GM12878 (cell line): ENCODE data around the gene HRH3. TPM values are rescaled to one million over a fixed set of nuclear protein-coding genes. Genes with fewer than 3 reads are reported as not detected.
A peak's percentile ranks its signal among the peaks of the same experiment; 100 is the strongest.

Source experiments
- ATAC-seq: fragments of 200-7000 bp; cut with Tn5 transposase; 3 replicates; pipeline ENCODE4 v1.9.1; 2020; ENCODE audit warnings: mild to moderate bottlenecking, moderate library complexity
- BruUV-seq: library from RNA; stranded (reverse); fragments of 400-500 nt; replicated peaks from 2 replicates; lab custom pipeline; 2021; lab: Mats Ljungman, UMichigan
- CTCF ChIA-PET: fragments of 300-600 bp; sonication (Branson Sonifier 250); formaldehyde crosslinking; extraction: SDS; loops from one replicate; lab custom pipeline; 2021; ENCODE audit warnings: inconsistent platforms; lab: Yijun Ruan, JAX
- POLR2A ChIA-PET: fragments of 350-600 bp; formaldehyde crosslinking; extraction: SDS; loops from one replicate; lab custom pipeline; 2021; ENCODE audit warnings: inconsistent platforms; lab: Charles Lee
- RAD21 ChIA-PET: fragments of 300-600 bp; sonication (Branson Sonifier 250); formaldehyde crosslinking; loops from one replicate; lab custom pipeline; 2023; ENCODE audit warnings: antibody characterized with exemption; ENCODE audit not compliant: unreplicated experiment; lab: Charles Lee
- SMC1A ChIA-PET: fragments of 300-600 bp; sonication (Branson Sonifier 250); formaldehyde crosslinking; loops from one replicate; lab custom pipeline; 2023; ENCODE audit not compliant: unreplicated experiment, uncharacterized antibody; lab: Charles Lee
- DNase-seq: peaks from one replicate; pipeline ENCODE4 v3.0.0-alpha.2; 2011; ENCODE audit warnings: low read depth, low spot score
- FAIRE-seq: peaks from 3 replicates; lab custom pipeline; 2011; peaks lifted over from hg19 to GRCh38; lab: Jason Lieb, UNC
- H2AFZ ChIP-seq: 2 replicates; pipeline ENCODE4 v1.6.0; 2011; ENCODE audit warnings: low read depth, low read length, control low read depth; ENCODE audit not compliant: control insufficient read depth
- H3K27ac ChIP-seq: 2 replicates; pipeline ENCODE4 v1.5.1; 2011; ENCODE audit warnings: control low read depth; ENCODE audit not compliant: control insufficient read depth, insufficient read depth
- H3K27me3 ChIP-seq, 2 experiments: replicated peaks in 1 of 2; 2 replicates each; pipeline versions ENCODE4 v1.6.0 to v1.6.1; 2011; ENCODE audit warnings: low read length in 1 of 2; ENCODE audit not compliant: control insufficient read depth in 2 of 2, insufficient read depth in 2 of 2
- H3K36me3 ChIP-seq, 2 experiments: 2 replicates each; pipeline ENCODE4 v1.5.1; 2011; ENCODE audit warnings: low read length in 1 of 2; ENCODE audit not compliant: control insufficient read depth in 2 of 2, insufficient read depth in 2 of 2
- H3K4me1 ChIP-seq: 2 replicates; pipeline ENCODE4 v1.6.1; 2011; ENCODE audit warnings: mild to moderate bottlenecking, low read length, moderate library complexity, mixed read lengths; ENCODE audit not compliant: control insufficient read depth, insufficient read depth
- H3K4me2 ChIP-seq: 2 replicates; pipeline ENCODE4 v1.6.0; 2011; ENCODE audit warnings: control low read depth; ENCODE audit not compliant: control insufficient read depth, insufficient read depth
- H3K4me3 ChIP-seq: fragments of 200-600 bp; sonication (generic); 2 replicates; pipeline ENCODE4 v1.5.1; 2016
- H3K79me2 ChIP-seq: 2 replicates; pipeline ENCODE4 v1.6.0; 2011; ENCODE audit warnings: low read length; ENCODE audit not compliant: control insufficient read depth, insufficient read depth
- H3K9ac ChIP-seq: 2 replicates; pipeline ENCODE4 v1.8.0; 2011; ENCODE audit warnings: low read length, control low read depth, mixed read lengths; ENCODE audit not compliant: control insufficient read depth, insufficient read depth
- H3K9me3 ChIP-seq: replicated peaks from 3 replicates; pipeline ENCODE4 v1.5.1; 2011; ENCODE audit warnings: mild to moderate bottlenecking, low read length; ENCODE audit not compliant: control insufficient read depth, insufficient read depth
- H4K20me1 ChIP-seq: 2 replicates; pipeline ENCODE4 v1.6.0; 2011; ENCODE audit not compliant: control insufficient read depth, insufficient read depth
- CEBPZ ChIP-seq: fragments of 150-350 bp; IDR thresholded peaks from 2 replicates; pipeline ENCODE4 v1.6.1; 2016; ENCODE audit warnings: low read depth, low read length
- FOS ChIP-seq: IDR thresholded peaks from 3 replicates; pipeline ENCODE4 v1.6.1; 2011; ENCODE audit warnings: borderline replicate concordance; ENCODE audit not compliant: insufficient read length; ENCODE audit errors: extremely low read depth
- KLF5 ChIP-seq: fragments of 450-650 bp; IDR thresholded peaks from 2 replicates; pipeline ENCODE4 v1.6.1; 2014; ENCODE audit warnings: mild to moderate bottlenecking; ENCODE audit not compliant: partially characterized antibody
- NFYB ChIP-seq: IDR thresholded peaks from 2 replicates; pipeline ENCODE4 v1.6.1; 2011; ENCODE audit warnings: low read depth, mild to moderate bottlenecking, low read length, improper control_type of control experiment, moderate library complexity; ENCODE audit not compliant: insufficient read depth
- SP1 ChIP-seq: IDR thresholded peaks from one replicate; pipeline ENCODE4 v1.6.1; 2011; ENCODE audit warnings: low read depth, low read length
- WGBS: methylation state at CpG from one replicate; pipeline ENCODE4 v1.1.6; 2016; ENCODE audit warnings: low lambda C conversion rate; ENCODE audit not compliant: insufficient replicate concordance, insufficient coverage; ENCODE audit errors: missing lambda C conversion rate; 5-methylcytosine and 5-hydroxymethylcytosine counted together
- in situ Hi-C: fragments of 300-500 bp; cut with MboI; formaldehyde crosslinking; loops from 9 replicates; pipeline ENCODE4 v1.14.3; 2018; ENCODE audit warnings: mixed read lengths
- intact Hi-C: fragments of 100-400 bp; cut with micrococcal nuclease; formaldehyde crosslinking; loops from one replicate; pipeline ENCODE4 v1.14.2; 2022; ENCODE audit not compliant: unreplicated experiment
- polyA plus RNA-seq, 11 experiments: library from polyadenylated mRNA; depleted of rRNA in 4 of 11; unstranded in 6 of 11; stranded (reverse) in 5 of 11; fragments of >200 nt; fragmentation: Nextera tagmentation in 4 of 11; fragmentation: Illumina TruSeq in 1 of 11; extraction: Ambion mirVana in 4 of 11; extraction: Trizol in 1 of 11; gene quantifications; 1 replicate in 1 of 11; 2 replicates in 10 of 11; pipeline versions ENCODE4 v1.2.1 to v1.2.3, GENCODE V29; 2011 to 2016; ENCODE audit warnings: inconsistent platforms in 2 of 11, missing spikeins in 2 of 11, low read depth in 1 of 11
- total RNA-seq, 4 experiments: library from RNA; depleted of rRNA in 3 of 4; stranded (reverse); fragments of >200 nt in 3 of 4; fragmentation: Illumina TruSeq in 1 of 4; extraction: Trizol in 1 of 4; gene quantifications; 2 replicates each; pipeline versions ENCODE4 v1.2.1 to v1.2.3, GENCODE V29; 2013 to 2021

HRH3 gene
- total and polyA plus RNA-seq, 10 of the 15 experiments (the other 5 are each of a cell fraction or from before 2014, with no cell fraction given) = not detected

GRCh38 chr20:62266340-62266739 lies 46.3 kb upstream of the HRH3 start:
- H3K27me3 ChIP-seq = no peaks in the 10 kb centered on the region
- SMC1A ChIA-PET = no interaction called here
- intact Hi-C loops (no loop called here), in situ Hi-C loops (no loop called here)
- FAIRE-seq (no peak), DNase-seq (no peak), ATAC-seq (no peak)
- 83% methylated on average over 10 of the region's 10 CpGs for WGBS
- TF ChIP-seq SP1 (peak; percentile 49), KLF5 (no peak), FOS (peak; percentile 14), NFYB (peak; percentile 77), CEBPZ (no peak)
- H3K36me3 ChIP-seq = peaks cover 9 to 14% of the 10 kb centered on the region in 2 experiments; a peak in 3 of 4 replicates
- H3K4me3 ChIP-seq = no peak overlapping the region
- no peaks in the 10 kb centered on the region for H3K79me2 ChIP-seq
- H3K9me3 ChIP-seq = no peaks in the 10 kb centered on the region; the same call in 2 of the 3 replicates
- no peaks in the 10 kb centered on the region for H3K4me1 ChIP-seq
- CTCF ChIA-PET = interaction anchor here (1.0 kb wide), 1 partner anchor 124 kb away, joined by 3 read pairs; no protein-coding TSS in a partner anchor
- no peak overlapping the region for H3K4me2 ChIP-seq
- no peak overlapping the region for H2AFZ ChIP-seq
- no peak overlapping the region for H3K9ac ChIP-seq
- POLR2A ChIA-PET = no interaction called here
- no peaks in the 10 kb centered on the region for H4K20me1 ChIP-seq
- BruUV-seq = no TSS peak
- RAD21 ChIA-PET = no interaction called here
- H3K27ac ChIP-seq = no peak overlapping the region
